ENCODE data around the gene MRLN. TPM values are rescaled to one million over a fixed set of nuclear protein-coding genes. Genes with fewer than 3 reads are reported as not detected.

MRLN gene
- total and polyA plus RNA-seq, 2 of the 8 experiments (the other 6 are each of a cell fraction or from before 2014, with no cell fraction given), result 0.21 TPM; not detected in 1

- no peaks in the 10 kb centered on the region for H3K4me1 ChIP-seq (replicated peaks in 1 of 4; ENCODE audit: control insufficient read depth in 3 of 4, insufficient read depth in 4 of 4, low read length in 3 of 4)
- no peak overlapping the region for H2BK5ac ChIP-seq (ENCODE audit: low read depth, low read length)
- no peak overlapping the region for H2AK5ac ChIP-seq (ENCODE audit: low read depth, low read length)
- H2BK12ac ChIP-seq (ENCODE audit: low read depth, low read length), result no peak overlapping the region
- no peak overlapping the region for H2BK15ac ChIP-seq (ENCODE audit: low read length)
- H3K36me3 ChIP-seq (ENCODE audit: control insufficient read depth in 2 of 4, insufficient read depth in 4 of 4, low read length in 3 of 4), result no peaks in the 10 kb centered on the region
- H4K5ac ChIP-seq (ENCODE audit: insufficient read length, low read depth, low read length), result no peak overlapping the region
- no peak overlapping the region for H4K8ac ChIP-seq (ENCODE audit: extremely low read depth, insufficient read depth, low read length)
- no peak overlapping the region for H3K56ac ChIP-seq (replicated peaks; ENCODE audit: insufficient read length, low read depth, low read length)
- H4K20me1 ChIP-seq (replicated peaks in 1 of 2; ENCODE audit: control insufficient read depth in 1 of 2, insufficient read depth in 2 of 2, low read length in 2 of 2), result no peaks in the 10 kb centered on the region
- H3K79me2 ChIP-seq (ENCODE audit: control insufficient read depth in 1 of 2, insufficient read depth in 2 of 2, low read length in 2 of 2), result no peaks in the 10 kb centered on the region
- no peak overlapping the region for H3K4me2 ChIP-seq (ENCODE audit: insufficient read depth in 1 of 2, low read depth in 2 of 2, low read length in 2 of 2)
- ChIA-PET CTCF (ENCODE audit: partially characterized antibody) (no interaction called here), POLR2A (ENCODE audit: partially characterized antibody) (no interaction called here)
- no peak overlapping the region for H2AFZ ChIP-seq (ENCODE audit: low read length)
- H3K23me2 ChIP-seq (ENCODE audit: low read depth, low read length), result no peaks in the 10 kb centered on the region
- H4K91ac ChIP-seq (replicated peaks; ENCODE audit: insufficient read length, low read length), result no peak overlapping the region
- DNase-seq (ENCODE audit: low read depth in 1 of 2, low spot score in 2 of 2) (no peak), FAIRE-seq (no peak)
- no peak overlapping the region for H2BK120ac ChIP-seq (replicated peaks; ENCODE audit: low read depth, low read length)
- H3K9me3 ChIP-seq (ENCODE audit: insufficient read depth in 2 of 2, low read depth in 1 of 2, low read length in 1 of 2), result peaks cover 3 to 6% of the 10 kb centered on the region in 2 experiments; a peak in 3 of 4 replicates
- no peak overlapping the region for H3K14ac ChIP-seq (ENCODE audit: insufficient read length)
- no peak overlapping the region for H2BK20ac ChIP-seq (ENCODE audit: low read length)
- no peak overlapping the region for H3K23ac ChIP-seq (ENCODE audit: insufficient read length)
- H3K79me1 ChIP-seq (ENCODE audit: low read depth, low read length), result no peaks in the 10 kb centered on the region
- WGBS, 2 experiments (ENCODE audit: extremely low coverage in 1 of 2, insufficient coverage in 1 of 2, insufficient read length in 1 of 2, insufficient replicate concordance in 2 of 2, low coverage in 1 of 2, low lambda C conversion rate in 2 of 2, missing lambda C conversion rate in 1 of 2), result 88% methylated on average over 1 of the region's 1 CpG; no CpG with 5 or more reads in 1 of the 2 experiments
- H3K18ac ChIP-seq (ENCODE audit: extremely low read depth, low read length), result no peak overlapping the region
- no peak overlapping the region for H3K4ac ChIP-seq (replicated peaks; ENCODE audit: insufficient read length, low read depth, low read length)
- no peak overlapping the region for H3K27ac ChIP-seq (ENCODE audit: low read depth, low read length)
- no peak overlapping the region for H3K9ac ChIP-seq (replicated peaks in 1 of 4; ENCODE audit: extremely low read depth in 1 of 4, low read depth in 3 of 4, low read length in 3 of 4)
- H3K27me3 ChIP-seq (replicated peaks in 1 of 4; ENCODE audit: control insufficient read depth in 3 of 4, extremely low read depth in 1 of 4, insufficient read depth in 3 of 4, low read length in 3 of 4), result no peaks in the 10 kb centered on the region
- H3K4me3 ChIP-seq (ENCODE audit: extremely low read depth in 1 of 4, insufficient read depth in 2 of 4, low read depth in 3 of 4, low read length in 4 of 4), result no peak overlapping the region
- TF ChIP-seq SUZ12 (IDR thresholded peaks at IDR 0.05; ENCODE audit: low read length), result no peak
- no peak for TF ChIP-seq TEAD4 (IDR thresholded peaks at IDR 0.05; ENCODE audit: low read depth, low read length)
- TF ChIP-seq ATF3 (IDR thresholded peaks at IDR 0.05; ENCODE audit: insufficient read depth, low read depth, low read length), result no peak
- no peak for TF ChIP-seq KDM5A (IDR thresholded peaks at IDR 0.05; ENCODE audit: low read length)
- TF ChIP-seq SAP30 (IDR thresholded peaks at IDR 0.05; ENCODE audit: insufficient read depth, insufficient replicate concordance, low read length), result no peak
These were observed 16.5 kb downstream of the MRLN start for GRCh38 chr10:59736749-59737148.

Data from H1 (cell line).